Measurements from ENCODE around the gene TEX26.

TEX26 gene

GRCh38 chr13:30932481-30933353 is at the start of gene TEX26:
TSS of gene TEX26 (plus strand) at chr13:30932656. CDS start at chr13:30932716, 60 bp downstream.
- DNase-seq, result no peak

- no peak for DNase-seq
Observed at GRCh38 chr13:30882996-30883766, 49.3 kb upstream of the TEX26 start.

GRCh38 chr13:30884543-30884942 is 47.9 kb upstream of the TEX26 start:
- no peak for DNase-seq

- DNase-seq, result no peak
Observed at GRCh38 chr13:30889196-30889690, 43.2 kb upstream of the TEX26 start.

GRCh38 chr13:30892966-30893365 is 39.5 kb upstream of the TEX26 start:
- no peak for DNase-seq

GRCh38 chr13:30895773-30896172 is 36.7 kb upstream of the TEX26 start:
- no peak for DNase-seq

GRCh38 chr13:30898070-30898469 is 34.4 kb upstream of the TEX26 start:
- no peak for DNase-seq

- no peak for DNase-seq
Observed at GRCh38 chr13:30898678-30899241, 33.7 kb upstream of the TEX26 start.

- DNase-seq, result no peak
Observed at GRCh38 chr13:30900436-30900835, 32.0 kb upstream of the TEX26 start.

GRCh38 chr13:30900952-30901749 is 31.3 kb upstream of the TEX26 start:
- no peak for DNase-seq

GRCh38 chr13:30904043-30904442 is 28.4 kb upstream of the TEX26 start:
- DNase-seq, result no peak

- no peak for DNase-seq
Observed at GRCh38 chr13:30905932-30906383, 26.5 kb upstream of the TEX26 start, which contains the start of gene MEDAG. TSS of gene MEDAG (plus strand) at chr13:30906271. CDS start at chr13:30906516, 245 bp downstream.

GRCh38 chr13:30906411-30907051 is 25.9 kb upstream of the TEX26 start:
- no peak for DNase-seq

GRCh38 chr13:30907121-30907861 is 25.2 kb upstream of the TEX26 start:
- no peak for DNase-seq

- DNase-seq, result no peak
Observed at GRCh38 chr13:30908416-30908980, 24.0 kb upstream of the TEX26 start.

GRCh38 chr13:30910676-30911075 is 21.8 kb upstream of the TEX26 start:
- DNase-seq, result no peak

- no peak for DNase-seq
Observed at GRCh38 chr13:30915691-30916541, 16.5 kb upstream of the TEX26 start.

- DNase-seq, result no peak
Observed at GRCh38 chr13:30916991-30917390, 15.5 kb upstream of the TEX26 start.

GRCh38 chr13:30918662-30919405 is 13.6 kb upstream of the TEX26 start:
- no peak for DNase-seq

All from activated naive CD4-positive, alpha-beta T cell (primary cell).